SK-MEL-5 (cell line): Measurements from ENCODE around the gene SLAIN1. TPM values are rescaled to one million over a fixed set of nuclear protein-coding genes. Genes with fewer than 3 reads are reported as not detected.
A peak's percentile ranks its signal among the peaks of the same experiment; 100 is the strongest.

ENCODE experiments used
- DNase-seq: peaks from one replicate; pipeline ENCODE4 v3.0.0-alpha.2; 2016; ENCODE audit warnings: low read depth, low spot score
- in situ Hi-C: cut with HindIII; loops from 2 replicates; pipeline ENCODE4 v1.10.0; 2016; ENCODE audit warnings: low sequenced_read_pairs, high pct_unique_total_duplicates, low pct_unique_long_range_greater_than_20kb
- total RNA-seq: library from RNA; depleted of rRNA; stranded (reverse); fragments of >200 nt; shearing (Covaris generic); gene quantifications from 2 replicates; pipeline ENCODE4 v1.2.3, GENCODE V29; 2014

SLAIN1 gene
- total RNA-seq, 1 experiment from 2014 or later = 73.2 TPM

DNA sequence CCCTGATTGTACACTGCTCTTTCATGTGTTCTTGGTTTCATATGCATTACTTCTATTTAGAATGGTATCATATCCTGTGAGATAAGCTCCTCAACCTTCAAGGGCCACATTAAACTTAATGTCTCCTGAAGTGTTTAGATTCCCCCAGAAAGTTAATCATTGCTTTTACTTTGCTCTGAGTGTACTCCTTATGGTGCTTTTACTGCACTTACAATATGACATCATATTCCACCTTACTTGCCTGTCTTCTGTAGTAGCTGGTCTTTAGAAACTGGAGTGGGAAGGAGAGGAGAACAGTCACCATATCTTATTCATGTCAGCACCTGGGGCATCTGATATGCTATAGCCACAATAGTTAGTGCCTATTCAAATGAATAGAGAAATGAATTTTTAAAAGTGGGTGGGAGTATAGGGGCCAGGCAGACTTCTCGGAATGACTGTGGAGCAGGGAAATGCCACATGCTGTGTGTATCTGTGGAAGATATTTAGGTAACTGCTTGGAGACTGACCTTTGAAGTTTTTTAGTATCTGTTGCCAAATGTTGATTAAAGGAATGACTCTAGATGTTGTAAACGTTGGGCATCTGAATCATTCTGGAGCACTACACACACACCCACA lies 40.2 kb downstream of the SLAIN1 start:
- in situ Hi-C loops = loop anchor here (25.0 kb wide), 1 partner anchor 150 kb away; no protein-coding TSS in a partner anchor
- DNase-seq = no peak

DNA sequence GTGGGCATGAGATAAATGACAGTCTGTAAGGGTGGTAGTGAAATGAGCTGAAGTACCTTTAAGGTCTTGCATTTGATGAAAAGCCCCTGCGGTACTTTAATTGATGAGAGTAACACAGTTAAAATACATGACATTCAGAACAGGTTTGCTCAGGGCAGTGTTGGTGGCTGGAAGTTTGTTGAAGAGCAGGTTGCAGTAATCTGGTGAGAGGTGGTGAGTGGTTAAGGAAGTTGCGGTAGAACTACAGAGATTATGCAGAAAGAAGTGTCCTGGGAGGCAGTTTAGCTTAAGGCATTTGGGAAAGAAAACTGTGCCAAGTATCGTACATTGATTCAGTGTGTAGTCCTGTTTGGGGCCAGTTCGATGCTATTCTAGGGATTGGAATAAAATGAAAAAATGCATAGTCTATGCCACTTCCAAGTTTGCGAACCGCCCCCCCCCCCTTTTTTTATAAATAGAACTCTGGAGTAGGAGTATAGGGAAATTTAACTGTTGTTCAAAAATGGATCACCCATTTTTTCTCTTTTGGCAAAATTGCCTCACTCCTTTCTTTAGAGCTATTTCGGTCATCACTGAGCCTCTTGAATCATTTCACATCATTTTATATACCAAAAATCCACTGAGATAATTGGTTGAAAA lies 42.7 kb downstream of the SLAIN1 start:
- peak; percentile 26 for DNase-seq
- in situ Hi-C loops = loop anchor here (25.0 kb wide), 1 partner anchor 153 kb away; no protein-coding TSS in a partner anchor

DNA sequence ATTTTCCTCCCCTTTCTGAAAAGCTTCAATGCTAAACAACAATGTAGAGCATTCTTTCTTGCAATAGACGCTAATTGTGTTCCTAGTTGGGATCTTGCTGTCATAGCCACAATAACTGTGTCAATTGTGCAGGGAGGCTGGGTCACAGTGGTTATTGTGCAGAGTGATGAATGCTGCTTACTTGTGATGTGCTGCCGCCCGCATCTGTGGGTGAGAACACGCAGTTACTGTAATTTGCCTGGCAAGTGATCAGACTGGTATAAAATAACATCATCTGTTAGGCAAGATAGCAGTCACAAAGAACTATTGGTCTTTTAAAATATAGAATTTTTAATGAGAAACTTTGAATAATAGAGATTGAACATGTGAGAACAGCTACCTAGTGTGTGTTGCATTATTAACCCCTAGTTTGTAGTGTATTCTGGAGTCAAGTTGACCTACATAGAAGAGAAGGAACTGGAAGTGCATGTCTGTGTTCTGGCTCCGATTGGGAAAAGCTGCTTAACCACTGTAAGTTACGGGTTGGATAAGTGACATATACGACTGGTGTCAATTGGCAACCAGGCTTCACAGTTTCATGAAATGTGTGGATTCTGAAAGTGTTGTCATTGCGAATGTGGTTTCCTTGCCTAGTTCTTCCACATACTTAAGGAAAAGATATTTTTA lies 43.6 kb downstream of the SLAIN1 start:
- in situ Hi-C loops = loop anchor here (25.0 kb wide), 1 partner anchor 154 kb away; no protein-coding TSS in a partner anchor
- DNase-seq = peak; percentile 98

DNA sequence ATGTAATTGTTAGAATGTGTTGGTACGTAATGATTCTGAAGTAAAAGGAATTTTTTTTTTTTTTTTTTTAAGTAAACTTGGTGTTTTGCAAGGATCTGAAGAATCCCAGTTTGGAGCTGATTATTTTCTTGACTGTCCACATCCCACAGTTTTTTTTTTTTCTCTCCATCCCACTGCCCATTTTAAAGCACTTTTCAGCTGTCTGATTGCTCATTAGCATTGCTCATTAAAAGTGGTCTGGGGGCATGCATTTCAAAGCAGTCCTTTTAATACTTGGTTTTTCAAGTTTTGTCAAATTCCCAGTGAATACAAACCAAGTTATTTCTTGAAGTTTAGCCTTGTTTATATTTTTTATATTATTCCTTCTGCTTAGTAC lies 44.1 kb downstream of the SLAIN1 start:
- in situ Hi-C loops = loop anchor here (25.0 kb wide), 1 partner anchor 154 kb away; no protein-coding TSS in a partner anchor
- no peak for DNase-seq

DNA sequence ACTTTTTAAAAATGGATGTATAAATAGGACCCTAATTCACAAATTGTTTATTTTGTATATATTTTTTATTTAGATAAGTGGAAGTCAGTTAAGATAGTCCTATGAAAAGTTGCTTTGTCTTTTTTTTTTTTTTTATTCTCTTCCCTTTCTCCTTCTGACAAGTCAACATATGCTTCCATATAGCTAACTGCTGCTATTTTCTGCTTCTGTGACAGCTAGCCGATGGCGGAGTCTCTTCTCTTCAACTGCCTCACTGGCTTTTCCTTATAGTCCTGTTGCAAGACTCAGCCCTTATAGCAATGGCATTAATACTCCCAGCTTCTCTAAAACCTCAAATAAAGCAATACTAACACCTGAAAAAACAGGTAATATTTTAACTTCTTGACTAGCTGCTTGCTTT lies 45.3 kb downstream of the SLAIN1 start:
- in situ Hi-C loops = loop anchor here (25.0 kb wide), 1 partner anchor 156 kb away; no protein-coding TSS in a partner anchor
- peak; percentile 7 for DNase-seq

DNA sequence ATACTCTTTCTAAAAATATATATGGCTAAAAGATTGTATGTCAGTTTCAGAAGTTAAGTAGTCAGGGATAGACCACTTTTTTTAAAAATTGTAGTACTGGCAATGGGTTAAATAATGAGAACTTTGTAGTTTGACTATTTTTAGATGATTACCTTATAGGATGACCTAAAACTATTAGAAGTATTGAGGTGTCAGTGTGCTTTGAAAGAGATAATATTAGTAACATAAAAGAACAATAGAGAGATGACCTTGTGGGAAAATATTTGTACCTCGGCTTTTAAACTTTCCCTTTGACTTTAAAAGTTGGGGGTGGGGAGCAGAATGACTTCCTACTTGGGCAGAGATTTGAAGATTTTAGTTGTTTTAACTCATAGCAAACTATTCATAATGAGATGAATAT lies 48.3 kb downstream of the SLAIN1 start:
- in situ Hi-C loops = loop anchor here (25.0 kb wide), 1 partner anchor 158 kb away; no protein-coding TSS in a partner anchor

DNA sequence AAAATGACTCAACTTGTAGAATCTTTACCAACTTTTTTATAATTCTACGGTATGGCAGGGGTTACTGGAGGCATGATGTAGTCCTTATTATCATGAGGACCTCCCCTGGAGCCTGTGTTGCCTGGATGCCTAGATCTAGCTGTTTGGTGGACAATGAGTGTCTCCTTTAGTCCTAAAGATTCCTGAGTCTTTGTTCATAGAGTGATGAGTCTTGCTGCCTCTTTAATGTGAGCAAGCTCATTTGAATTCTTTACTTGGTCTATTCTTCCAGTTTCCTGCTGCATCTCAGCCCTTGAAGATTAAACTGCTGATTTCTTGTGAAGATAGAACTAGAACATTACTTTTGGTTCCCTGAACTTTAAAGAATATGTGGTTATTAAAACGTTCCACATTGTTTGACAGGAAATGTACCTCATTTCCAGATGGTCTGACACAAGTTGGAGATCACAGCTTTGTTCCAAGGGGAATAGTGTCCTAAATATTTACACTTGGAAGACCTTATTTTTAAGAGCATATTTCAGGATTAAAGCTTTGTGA lies 51.9 kb downstream of the SLAIN1 start:
- no peak for DNase-seq
- in situ Hi-C loops = loop anchor here (25.0 kb wide), 1 partner anchor 162 kb away; no protein-coding TSS in a partner anchor

More for the DNA sequence above, 48.3 kb downstream of the SLAIN1 start:
- no peak for DNase-seq

DNA sequence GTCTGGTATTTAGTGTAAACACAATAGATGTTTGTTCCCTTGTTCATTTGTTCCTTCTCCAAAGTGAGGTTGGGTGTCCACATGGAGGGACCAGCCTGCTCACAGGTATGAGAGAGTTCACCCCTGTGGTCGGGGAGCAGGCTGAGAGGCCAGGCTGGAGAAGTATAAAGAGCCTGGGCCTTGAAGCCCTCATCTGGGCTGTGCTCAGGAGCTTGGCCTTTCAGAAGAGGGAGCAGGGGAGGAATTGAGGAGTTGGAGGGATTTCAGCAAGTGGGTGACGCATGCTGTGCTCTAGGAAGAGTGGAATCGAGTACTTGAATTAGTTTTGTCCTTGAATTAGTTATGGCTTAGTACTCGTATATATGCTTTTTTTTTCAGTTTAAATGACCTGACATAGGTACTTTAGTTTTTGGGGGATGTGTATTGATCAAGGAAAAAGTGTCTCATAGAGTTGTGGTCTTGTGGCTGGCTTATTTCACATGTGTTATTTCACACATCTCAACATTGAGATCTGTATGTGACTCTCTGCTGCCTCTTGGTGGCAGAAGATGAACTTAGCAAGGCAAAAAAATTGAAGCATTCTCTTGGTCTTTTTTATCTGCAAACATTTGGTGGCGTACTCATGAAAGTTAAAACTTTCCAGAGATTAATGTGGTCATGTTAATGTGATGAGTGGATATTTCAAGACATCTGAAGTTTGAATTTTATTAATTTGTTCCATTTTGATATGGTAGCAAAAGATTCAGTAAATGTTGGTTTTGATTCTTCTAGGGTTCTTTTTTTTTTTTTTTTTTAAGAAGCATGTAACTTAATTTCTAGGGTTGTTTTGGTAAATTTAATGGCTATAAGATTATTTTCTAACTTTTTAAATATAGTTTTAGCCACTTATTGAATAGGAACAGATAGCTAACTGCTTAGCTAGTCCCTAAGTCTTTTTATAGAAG lies 54.3 kb downstream of the SLAIN1 start:
- in situ Hi-C loops = no loop called here
- peak; percentile 87 for DNase-seq

DNA sequence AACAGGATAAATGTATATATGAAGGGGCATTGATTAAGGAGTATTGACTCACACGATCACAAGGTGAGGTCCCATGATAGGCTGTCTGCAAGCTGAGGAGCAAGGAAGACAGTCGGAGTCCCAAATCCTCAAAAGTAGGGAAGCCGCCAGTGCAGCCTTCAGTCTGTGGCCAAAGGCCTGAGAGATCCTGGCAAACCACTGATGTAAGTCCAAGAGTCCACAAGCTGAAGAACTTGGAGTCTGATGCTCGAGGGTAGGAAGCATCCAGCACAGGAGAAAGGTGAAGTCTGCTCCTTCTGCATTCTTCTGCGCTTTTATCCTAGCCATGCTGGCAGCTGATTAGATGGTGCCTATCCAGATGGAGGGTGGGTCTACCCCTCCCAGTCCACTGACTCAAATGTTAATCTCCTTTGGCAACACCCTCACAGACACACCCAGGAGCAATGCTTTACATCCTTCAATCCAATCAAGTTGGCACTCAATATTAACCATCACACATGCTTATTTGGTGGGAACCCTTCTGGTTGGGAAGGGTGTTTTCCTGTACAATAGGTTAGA lies 55.1 kb downstream of the SLAIN1 start:
- no peak for DNase-seq
- in situ Hi-C loops = no loop called here

DNA sequence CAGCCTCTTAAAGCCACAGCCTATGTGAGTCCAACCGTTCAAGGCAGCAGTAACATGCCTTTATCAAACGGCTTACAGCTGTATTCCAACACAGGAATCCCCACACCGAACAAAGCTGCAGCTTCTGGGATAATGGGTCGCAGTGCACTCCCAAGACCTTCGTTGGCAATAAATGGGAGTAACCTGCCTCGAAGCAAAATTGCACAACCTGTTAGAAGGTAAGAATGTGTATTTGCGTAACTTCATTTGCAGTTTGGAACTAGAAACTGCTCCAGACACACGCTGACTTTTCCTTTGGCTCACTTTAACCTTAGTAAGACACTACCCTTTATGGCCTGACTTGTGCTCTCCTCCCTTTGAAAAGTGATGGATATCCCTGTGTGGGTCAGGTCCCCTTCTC lies 63.4 kb downstream of the SLAIN1 start:
- no peak for DNase-seq
- in situ Hi-C loops = no loop called here

DNA sequence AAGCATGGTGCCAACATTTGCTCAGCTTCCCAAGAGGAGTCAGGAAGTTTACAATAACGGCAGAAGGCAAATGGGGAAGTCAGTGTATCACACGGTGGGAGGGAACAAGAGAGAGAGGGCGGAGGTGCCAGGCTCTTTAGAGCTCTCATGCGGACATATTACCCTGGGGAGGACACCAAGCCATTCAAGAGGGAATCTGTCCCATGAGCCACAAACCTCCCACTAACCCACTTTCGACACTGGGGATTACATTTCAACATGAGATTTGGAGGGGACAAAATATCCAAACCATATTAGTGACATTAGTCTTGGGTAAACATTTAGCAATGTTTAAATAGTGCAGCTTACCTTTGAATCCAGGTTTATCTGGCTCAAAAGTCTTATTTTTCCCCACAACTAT lies 69.9 kb downstream of the SLAIN1 start:
- DNase-seq = no peak
- in situ Hi-C loops = no loop called here

DNA sequence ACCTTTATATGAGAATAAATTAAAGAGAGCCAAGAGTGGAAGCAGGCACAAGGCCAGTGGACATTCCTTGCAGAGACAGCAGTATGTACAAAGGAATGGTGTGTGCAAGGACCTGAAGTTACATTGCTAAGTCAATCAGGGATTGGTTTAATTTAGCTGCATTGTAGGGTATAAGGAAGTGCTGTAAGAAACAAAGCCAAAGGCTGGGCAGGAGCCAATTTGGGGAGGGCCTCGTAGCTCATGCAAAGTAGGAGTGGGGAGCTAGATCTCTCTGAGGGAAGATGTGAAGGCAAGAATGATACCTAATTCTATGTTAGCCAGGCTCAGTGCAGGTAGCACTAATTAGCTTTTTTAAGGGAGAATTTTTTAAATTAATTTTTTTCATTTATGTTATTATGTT lies 76.7 kb downstream of the SLAIN1 start:
- DNase-seq = no peak
- in situ Hi-C loops = no loop called here

DNA sequence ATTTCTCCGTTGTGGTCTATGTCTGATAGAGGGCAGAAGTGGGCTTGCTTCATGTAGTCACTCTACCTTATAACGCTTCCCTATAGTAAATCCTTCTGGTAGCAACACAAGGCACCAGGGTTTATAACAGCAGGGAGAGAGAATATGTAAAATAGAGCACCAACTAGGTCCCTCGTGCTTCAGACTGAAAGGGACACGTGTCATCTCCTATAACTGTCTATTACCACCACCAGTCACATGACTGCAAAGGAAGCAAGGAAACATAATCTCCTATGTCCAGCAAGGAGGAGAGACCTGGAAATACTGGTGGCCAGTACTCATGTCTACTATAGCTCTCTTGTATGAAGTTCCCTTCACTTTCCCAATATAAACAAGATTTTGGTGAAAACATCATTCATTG lies 79.2 kb downstream of the SLAIN1 start:
- DNase-seq = peak; percentile 53
- in situ Hi-C loops = no loop called here

DNA sequence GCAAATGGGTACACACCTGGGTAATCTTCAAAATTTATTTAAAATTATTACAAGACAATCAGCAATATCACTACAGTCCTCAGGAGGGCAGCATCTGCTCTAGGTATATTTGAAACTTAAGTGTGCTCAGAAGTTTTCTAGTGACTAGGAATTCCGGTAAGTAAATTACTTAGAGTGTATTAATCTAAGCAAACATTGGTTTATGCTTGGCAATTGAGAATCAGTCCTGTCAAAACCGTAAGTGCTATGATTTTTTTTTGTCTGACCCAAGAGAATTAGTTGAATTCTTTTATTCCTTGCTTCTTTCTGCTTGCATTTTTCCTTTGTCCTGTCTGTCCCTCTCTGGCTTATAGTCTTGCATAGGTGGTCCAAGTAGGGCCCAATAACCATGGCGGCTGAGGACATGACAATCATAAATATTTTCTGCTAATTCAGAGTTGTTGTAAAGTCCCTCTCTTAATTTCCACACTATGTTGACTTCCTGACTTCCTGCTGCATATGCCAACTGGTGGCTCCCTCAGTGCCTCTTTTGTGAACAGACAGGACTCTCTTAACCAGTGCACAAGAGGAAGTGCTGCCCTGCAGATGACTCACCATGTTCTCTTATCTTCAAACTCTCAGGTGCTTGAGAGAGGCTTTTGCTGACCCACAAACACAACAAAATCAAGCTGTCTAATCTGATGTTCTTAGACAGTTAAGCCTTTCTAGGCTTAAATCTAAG lies 82.2 kb downstream of the SLAIN1 start:
- in situ Hi-C loops = no loop called here
- peak; percentile 84 for DNase-seq

DNA sequence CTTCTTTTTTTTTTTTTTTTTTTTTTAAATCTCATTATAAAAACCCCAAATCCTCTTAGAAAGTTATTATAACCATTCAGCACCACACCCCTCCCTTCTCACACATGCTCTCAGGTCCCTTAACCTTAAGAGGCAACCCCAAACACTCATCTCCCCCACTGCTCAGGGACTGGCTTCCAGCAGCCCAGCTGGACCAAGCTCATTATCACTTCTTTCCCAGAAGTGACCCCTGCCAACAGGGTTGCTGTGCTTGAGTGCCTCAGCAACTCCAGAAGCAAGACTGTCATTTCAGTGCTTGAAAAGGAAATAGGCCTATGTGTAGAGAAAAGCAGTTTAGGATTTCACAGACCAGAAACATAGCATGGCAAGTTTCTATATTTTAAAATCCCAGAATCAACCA lies 84.3 kb downstream of the SLAIN1 start:
- in situ Hi-C loops = no loop called here

DNA sequence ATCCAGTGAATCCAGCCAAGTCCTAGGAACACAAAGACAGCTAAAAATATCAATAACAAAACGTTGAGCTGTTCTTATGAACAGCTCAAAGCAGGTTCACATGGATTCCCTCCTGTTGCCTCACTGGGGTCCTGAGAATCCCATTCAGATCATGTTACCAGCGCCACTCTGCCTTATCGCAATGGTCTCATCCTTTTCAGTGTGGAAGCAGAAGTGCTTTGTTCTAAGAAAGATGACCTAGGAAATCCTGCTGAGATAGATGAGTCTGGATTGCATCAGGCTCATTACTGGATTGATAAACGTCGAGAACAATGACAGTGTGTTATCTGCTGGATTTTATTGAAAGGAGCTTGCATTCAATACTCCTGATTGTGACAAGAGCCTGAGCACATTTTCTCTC lies 87.0 kb downstream of the SLAIN1 start:
- peak; percentile 48 for DNase-seq
- in situ Hi-C loops = no loop called here

More for the DNA sequence above, 84.3 kb downstream of the SLAIN1 start:
- DNase-seq = no peak
